Measurements from ENCODE around the gene PEMT.

DNA sequence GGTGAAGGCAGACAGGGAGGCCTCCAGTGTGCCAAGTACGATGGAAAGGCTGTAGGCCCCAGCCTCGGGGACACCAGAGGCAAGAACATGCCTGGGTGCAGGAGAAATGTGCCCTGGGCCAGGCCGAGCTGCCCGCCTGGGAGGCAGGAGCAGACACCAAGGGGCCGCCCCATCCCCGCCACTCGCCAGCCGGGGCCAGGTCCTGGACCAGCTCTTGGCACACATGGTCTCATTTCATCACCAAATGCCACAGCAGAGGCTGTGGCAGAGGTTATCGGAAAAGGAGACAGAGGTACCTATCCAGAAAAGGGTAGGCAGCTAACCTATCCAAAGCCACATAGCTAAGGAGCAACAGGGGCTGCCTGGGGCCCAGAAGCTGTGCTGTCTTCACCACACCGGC lies 31.3 kb downstream of the PEMT start:
- no peak for TF ChIP-seq POLR2AphosphoS5 (IDR thresholded peaks at IDR 0.05)
- TF ChIP-seq, protein P1, sequence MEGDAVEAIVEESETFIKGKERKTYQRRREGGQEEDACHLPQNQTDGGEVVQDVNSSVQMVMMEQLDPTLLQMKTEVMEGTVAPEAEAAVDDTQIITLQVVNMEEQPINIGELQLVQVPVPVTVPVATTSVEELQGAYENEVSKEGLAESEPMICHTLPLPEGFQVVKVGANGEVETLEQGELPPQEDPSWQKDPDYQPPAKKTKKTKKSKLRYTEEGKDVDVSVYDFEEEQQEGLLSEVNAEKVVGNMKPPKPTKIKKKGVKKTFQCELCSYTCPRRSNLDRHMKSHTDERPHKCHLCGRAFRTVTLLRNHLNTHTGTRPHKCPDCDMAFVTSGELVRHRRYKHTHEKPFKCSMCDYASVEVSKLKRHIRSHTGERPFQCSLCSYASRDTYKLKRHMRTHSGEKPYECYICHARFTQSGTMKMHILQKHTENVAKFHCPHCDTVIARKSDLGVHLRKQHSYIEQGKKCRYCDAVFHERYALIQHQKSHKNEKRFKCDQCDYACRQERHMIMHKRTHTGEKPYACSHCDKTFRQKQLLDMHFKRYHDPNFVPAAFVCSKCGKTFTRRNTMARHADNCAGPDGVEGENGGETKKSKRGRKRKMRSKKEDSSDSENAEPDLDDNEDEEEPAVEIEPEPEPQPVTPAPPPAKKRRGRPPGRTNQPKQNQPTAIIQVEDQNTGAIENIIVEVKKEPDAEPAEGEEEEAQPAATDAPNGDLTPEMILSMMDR (IDR thresholded peaks at IDR 0.05): no peak

Measured in sigmoid colon (tissue), 4 donors.